Hepatocyte (in vitro differentiated cells): Measurements from ENCODE around the gene MANF.

Source experiments
- CTCF ChIP-seq: fragments of 200-600 bp; sonication (generic); IDR thresholded peaks from 2 replicates; pipeline ENCODE4 v1.5.1; 2016; ENCODE audit warnings: antibody characterized with exemption, mild to moderate bottlenecking; ENCODE audit not compliant: poor library complexity
- EZH2 ChIP-seq: fragments of 200-600 bp; sonication (generic); IDR thresholded peaks from 2 replicates; pipeline ENCODE4 v1.6.1; 2016; ENCODE audit warnings: antibody characterized with exemption, mild to moderate bottlenecking, borderline replicate concordance
- EZH2phosphoT487 ChIP-seq: fragments of 200-600 bp; sonication (generic); IDR thresholded peaks from one replicate; pipeline ENCODE4 v1.6.1; 2018; ENCODE audit warnings: antibody characterized with exemption, mild to moderate bottlenecking, low read depth, moderate library complexity; ENCODE audit not compliant: unreplicated experiment, severe bottlenecking

GRCh38 chr3:51426921-51427320, 41.8 kb downstream of the MANF start:
- TF ChIP-seq CTCF (no peak), EZH2phosphoT487 (no peak), EZH2 (no peak)
